NCI-H2029 (cell line): ENCODE results near the gene DNAH3.
"Not testable (repeated sequence)": the region's sequence is repeated elsewhere in the genome, so short reads cannot be mapped to it uniquely, and the experiment has no call there.

Experiments
- DNase-seq: peaks from one replicate; lab custom pipeline; 2025; lab: John Stamatoyannopoulos, UW

Gene DNAH3

DNA sequence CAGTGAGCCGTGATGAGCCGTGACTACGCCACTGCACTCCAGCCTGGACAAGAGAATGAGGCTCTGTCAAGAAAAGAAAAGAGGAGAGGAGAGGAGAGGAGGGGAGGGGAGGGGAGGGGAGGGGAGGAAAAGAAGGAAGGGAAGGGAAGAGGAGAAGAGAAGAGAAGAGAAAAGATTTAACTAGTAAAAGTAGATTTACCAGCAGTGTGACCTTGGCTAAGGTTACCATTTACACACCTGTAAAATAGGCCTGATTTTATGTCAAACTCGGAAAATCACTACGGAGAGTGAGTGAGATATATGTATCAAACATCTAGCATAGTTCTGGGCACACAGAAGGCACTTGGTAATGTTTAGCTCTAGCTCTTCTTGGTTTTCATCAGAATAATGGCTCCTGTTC is 140.8 kb downstream of the DNAH3 start:
- no peak for DNase-seq

DNA sequence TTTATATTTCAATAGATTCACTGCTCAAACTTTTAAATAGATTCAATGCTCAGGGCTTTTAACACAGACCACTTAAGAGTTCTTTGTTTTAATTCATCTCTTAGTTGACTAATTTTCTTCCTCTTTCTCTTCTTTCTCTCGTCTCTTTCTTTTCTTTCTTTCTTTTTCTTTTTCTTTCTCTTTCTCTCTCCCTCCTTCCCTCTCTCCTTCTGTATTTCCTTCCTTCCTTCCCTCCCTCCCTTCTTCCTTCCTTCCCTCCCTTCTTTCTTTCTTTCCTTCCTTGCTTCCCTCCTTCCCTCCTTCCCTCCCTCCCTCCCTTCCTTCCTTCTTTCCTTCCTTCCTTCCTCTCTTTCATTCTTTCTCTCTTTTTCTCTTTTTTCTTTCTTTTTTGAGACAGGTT is 145.6 kb downstream of the DNAH3 start:
- DNase-seq: no peak

DNA sequence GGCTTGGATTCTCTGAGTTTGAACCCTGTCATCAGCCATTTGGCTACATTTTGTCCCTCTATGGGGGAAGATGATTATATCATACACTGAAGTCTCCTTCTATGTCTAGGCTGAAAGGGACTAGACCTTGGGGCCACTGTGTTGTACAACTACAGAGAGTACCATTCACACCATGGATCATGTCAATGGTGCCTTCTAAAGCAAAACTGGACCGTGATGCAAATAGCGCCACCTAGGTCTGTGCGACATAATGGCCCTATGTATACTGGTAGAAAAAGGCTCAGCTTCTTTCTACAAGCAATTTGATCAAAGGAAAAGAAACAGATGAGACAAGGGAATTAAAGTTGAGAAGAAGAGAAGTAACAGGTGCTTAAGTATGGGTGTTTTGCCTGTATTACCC is 149.4 kb downstream of the DNAH3 start:
- no peak for DNase-seq

DNA sequence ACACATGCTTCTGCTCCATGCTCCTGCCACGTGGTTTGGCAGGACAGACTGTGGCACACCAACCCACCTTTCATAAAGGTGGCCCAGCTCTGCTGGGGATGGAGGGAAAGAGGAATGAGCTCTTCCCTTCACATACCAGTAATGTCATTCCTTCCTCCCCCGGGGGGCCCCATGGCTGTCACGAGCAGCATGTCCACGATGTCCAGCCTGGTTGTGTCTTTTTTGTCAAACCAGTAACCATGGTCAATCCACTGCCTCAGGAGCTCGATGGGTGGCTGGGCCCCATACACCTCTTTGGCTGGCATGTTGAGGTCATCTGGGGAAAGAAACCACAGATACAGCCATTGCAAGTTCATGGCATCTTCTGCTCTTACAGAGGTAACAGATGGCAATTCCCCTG is 153.5 kb downstream of the DNAH3 start:
- DNase-seq: no peak

DNA sequence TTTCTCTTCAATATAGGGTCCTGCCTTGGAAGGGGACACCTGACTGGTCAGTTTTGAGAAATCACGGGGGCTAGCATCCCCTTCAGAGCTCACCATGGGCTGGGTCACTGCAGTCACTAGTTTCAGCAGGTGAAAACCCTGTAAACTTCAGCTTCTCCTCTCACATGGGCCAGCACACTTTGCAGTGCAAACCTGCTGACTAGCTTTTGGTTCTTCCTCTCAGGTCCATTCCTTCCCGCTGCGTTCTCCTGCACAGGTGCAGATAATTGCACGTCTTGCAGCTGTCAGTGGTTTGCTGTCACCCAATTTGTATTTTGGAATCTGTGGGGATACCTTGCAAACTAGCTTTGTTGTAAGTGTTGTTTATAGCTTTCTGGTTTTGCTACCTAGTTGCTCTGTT is 154.9 kb downstream of the DNAH3 start:
- no peak for DNase-seq

DNA sequence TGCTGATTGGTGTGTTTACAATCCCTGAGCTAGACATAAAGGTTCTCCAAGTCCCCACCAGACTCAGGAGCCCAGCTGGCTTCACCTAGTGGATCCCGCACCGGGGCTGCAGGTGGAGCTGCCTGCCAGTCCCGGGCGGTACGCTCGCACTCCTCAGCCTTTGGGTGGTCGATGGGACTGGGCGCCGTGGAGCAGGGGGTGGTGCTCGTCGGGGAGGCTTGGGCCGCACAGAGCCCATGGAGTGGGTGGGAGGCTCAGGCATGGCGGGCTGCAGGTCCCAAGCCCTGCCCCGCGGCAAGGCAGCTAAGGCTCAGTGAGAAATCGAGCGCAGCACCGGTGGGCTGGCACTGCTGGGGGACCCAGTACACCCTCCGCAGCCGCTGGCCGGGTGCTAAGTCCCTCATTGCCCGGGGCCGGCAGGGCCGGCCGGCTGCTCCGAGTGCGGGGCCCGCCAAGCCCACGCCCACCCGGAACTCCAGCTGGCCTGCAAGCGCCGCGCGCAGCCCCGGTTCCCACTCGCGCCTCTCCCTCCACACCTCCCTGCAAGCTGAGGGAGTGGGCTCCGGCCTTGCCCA is 161.1 kb downstream of the DNAH3 start:
- not testable (repeated sequence) for DNase-seq

DNA sequence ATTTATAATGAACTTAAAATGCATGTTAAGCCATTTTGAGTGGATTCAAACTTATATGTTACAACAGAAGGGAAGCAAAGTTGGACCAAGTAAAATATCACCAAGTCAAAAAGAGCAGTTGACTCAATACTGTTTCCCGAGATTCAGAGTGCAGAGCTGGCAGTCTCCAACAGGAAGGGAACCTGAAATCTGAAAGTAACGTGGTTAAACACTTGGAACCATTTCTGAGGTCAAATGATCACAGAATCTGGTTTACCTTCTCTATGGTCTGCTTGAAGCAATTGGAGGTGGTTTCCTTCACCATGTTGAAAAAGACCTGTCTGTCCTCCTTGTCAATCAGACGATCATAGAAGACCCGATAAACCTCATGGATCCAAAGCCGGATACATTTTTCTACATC is 163.6 kb downstream of the DNAH3 start:
- no peak for DNase-seq

DNA sequence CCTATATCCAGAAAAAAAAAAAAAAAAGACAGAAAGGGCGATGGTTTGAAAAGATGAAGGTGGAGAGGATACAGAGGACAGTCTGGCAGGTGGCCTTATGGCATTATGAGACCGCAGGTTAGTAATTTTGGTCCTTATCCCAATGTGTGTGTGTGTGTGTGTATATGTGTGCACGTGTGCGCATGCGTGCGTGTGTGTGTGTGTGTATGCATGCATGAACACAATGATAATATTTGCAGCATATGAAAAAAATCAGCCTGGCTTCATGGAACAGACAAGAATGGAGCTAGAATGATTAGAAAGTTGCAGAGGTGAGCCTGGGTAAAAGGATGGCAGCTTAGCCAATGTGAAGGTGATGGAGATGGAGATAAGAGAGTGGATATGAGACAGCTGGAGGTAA is 166.6 kb downstream of the DNAH3 start:
- DNase-seq: no peak

DNA sequence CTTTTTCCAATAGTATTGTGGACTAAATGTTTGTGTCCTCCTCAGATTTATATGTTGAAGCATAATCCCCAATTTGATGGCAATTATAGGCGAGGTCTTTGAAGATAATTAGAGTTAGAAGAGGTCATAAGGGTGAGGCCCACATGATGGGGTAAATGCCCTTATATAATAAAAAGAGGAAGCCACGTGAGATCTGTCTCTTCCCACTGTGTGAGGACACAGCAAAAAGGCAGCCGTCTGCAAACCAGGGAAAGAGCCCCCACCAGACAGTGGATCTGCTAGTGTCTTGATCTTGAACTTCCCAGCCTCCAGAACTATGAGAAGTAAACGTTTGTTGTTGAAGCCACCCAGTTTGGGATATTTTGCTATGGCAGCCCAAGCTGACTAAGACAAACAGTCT is 174.1 kb downstream of the DNAH3 start:
- DNase-seq: no peak

DNA sequence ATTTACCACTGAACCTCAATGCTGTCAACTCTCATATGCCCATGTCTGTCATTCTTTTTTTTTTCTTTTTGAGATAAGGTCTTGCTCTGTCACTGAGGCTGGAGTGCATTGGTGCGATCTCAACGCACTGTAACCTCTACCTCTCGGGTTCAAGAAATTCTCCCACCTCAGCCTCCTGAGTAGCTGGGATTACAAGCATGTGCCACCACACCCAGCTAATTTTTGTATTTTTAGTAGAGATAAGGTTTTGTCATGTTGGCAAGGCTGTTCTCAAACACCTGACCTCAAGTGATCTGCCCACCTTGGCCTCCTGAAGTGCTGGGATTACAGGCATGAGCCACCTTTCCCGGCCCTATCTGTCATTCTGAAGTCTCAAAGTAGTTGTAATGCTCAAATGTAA is 177.4 kb downstream of the DNAH3 start:
- not testable (repeated sequence) for DNase-seq

DNA sequence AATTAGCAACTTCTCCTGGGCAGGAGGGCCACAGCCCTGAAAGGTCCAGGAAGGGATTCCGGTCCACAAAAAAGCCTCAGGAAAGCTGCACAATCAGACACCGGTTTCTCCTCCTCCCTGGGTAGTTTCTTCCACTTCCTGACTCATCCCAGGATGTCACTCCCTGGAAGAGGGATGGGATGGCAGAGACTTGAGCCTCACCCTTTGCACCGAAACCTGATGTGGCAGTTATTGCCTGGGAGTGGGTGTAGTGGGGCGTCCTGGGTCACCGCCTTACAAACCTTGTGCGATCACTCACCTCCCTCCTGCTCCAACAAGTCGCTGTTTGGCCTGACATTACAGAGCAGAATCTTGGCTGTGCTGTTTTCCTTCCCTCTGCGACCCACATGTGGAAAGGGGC is 179.2 kb downstream of the DNAH3 start:
- DNase-seq: no peak

DNA sequence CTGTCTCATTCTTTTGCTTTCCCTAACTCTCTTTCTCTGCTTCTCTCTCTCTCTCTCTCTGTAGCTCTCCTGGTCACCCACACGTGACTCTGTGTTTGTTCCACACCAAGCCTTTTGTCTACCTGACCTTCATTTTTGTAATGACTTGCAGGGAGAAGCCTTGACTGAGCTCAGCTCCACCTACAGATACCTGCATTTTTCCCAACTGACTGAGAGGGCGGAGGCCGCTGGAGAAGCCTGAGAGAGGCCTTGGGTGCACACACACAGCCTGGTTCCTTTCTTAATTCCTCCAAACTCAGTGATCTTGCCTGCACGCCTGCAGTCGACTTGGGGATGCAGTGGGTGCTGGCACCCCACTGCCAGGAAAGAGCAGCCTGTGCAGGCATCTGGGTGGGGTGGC is 181.3 kb downstream of the DNAH3 start:
- DNase-seq: no peak

DNA sequence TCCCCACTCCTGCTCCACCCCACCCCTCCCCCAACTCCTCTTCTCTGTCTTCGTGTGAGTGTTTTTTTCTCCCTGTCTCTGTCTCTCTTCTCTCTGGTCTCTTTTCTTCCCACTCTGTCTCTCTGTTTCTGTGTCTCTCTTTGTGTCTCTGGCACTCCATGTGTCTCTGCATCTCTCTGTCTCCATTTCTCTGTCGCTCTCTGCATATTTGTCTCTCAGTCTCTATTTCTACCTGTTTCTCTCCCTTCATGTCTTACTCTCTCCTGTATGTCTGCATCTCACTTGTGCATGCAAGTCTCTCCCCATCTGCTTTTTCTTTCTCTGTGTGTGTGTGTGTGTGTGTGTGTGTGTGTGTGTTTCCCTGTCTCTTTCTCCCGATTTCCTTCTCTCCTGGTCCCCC is 181.9 kb downstream of the DNAH3 start:
- no peak for DNase-seq

DNA sequence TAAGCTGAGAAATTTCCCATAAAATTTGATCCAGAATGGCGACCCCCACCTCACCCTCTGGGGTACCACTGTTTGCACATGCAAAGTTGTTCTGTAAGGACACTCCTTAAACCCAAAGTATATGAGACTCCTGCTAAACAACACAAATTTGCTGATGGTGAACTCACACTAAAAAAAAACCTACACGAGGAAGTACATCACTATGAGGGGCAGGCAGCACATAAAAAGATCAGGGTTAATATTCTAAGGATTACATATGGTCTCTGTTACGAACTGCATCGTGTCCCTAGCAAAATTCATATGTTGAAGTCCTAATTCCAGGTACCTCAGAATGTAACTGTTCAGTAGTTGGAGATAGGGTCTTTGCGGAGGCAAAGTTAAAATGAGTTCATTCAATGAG is 189.7 kb downstream of the DNAH3 start:
- DNase-seq: no peak

DNA sequence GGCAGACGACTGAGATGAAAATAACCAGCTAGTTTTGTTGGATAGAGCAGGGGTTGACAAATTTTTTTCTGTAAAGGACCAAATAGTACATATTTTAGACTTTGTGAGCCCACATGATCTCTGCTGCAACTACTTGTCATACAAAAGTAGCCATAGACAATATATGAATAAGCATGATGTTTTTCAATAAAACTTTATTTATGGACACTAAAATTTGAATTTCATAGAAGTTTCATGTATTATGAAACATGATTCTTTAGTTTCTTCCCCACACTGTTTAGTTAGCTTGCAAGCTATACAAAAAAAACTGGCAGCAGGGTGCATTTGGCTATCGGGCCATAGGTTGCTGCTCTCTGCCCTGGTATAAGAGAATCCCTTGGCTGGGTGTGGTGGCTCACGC is 193.5 kb downstream of the DNAH3 start:
- DNase-seq: no peak

DNA sequence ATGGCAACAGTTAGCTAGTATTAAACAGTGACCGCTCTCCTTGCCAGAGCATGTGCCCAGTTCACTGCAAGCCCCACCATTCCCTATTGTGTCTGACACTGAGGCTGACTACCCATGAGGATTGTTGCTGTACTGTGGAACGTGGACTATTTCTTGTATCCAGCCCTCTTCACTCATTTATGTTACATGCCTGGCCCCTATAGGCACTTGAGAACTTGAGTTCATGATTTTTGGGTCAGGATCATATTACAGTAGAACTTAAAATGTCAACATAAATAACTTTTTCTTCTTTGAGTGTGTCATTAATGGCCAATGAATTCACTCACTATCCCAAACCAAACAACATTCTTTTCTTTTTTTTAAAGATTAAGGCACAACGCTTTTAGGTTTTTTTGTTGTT is 194.3 kb downstream of the DNAH3 start:
- no peak for DNase-seq

DNA sequence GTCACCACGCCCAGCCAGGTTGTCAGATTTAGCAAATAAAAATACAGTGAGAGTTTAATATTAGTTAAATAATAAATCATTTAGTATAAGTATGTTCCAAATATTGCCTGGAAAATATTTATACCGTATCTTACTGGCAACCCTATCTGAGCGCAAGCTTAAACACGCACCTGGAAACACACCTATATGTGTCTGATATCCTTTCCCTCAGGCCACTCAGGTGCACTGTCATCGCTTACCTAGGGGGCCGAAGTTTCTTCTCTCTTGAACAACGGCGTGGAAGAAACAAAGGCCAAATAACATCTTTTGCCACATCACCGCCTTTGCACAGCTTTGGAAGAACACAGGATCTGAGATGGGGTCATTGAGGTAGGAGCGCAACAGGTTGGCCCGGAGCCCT is 196.1 kb downstream of the DNAH3 start:
- DNase-seq: no peak

DNA sequence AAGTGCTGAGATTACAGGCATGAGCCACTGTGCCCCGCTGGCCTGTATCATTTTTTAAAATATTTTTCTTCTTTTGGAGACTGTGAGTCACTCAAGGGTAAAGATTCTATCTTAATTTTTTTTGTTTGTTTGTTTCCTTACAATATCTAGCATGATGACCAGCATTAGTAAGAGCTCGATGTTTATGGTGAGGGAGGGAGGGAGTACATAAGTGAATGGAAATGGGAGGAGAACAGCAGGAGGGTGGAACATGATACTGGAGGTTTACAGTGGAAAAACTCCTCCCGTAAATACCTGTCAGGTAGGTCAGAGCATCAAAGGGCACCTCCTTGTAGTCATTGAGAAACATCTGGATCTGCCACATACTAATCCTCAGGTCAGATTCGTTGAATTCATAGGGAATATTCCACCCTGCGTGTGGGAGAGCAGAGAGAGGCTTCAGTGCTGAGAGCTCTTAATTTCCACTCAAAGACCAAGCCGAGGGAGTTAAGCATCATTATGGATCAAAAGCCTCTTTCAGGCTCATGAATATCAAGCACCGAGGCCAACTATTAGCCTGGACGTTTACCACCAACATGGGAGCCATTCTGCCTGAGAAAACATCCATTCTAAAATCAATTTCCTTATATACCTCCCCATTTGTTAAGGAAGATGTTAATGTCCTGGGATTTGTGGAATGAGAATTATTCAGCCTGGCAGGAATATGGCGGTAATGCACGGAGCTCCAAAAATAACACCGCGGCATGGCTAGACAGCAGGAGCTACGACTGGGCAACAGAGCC is 198.3 kb downstream of the DNAH3 start:
- no peak for DNase-seq

DNA sequence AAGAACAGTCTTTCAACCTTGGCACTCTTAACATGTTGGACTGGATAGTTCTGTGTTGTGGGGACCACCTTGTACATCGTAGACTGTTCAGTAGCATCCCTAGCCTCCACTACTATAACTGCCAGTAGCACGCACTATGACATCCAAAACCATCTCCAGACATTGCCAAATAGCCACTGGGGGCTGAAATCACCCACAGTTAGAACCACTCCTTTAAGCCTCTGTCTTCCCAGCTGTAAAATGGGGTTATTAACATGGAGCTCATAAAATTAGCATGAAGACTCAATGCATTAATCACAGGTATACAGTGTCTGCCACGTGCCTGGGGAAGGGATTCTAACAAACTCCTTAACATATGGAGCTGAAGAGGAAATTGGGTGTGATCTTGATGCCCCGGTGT is 200.4 kb downstream of the DNAH3 start:
- no peak for DNase-seq

DNA sequence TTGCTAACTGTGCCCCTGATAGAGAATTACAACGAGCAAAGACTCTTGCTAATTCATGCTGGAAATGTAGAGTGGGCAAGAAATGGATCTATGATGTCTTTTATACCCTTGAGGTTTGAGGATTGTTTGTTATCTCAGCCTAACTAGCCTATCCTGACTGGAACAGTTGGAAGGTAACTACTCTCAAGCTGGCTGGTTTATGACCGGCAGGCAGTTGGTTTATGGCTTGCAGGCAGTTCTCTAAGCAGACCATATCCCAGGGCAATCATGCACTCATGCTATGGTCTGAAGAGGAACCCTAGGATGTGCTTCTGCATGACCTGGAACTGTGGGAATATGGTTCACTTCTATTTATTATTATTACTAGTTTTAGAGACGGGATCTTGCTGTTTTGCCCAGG is 201.0 kb downstream of the DNAH3 start:
- no peak for DNase-seq

DNA sequence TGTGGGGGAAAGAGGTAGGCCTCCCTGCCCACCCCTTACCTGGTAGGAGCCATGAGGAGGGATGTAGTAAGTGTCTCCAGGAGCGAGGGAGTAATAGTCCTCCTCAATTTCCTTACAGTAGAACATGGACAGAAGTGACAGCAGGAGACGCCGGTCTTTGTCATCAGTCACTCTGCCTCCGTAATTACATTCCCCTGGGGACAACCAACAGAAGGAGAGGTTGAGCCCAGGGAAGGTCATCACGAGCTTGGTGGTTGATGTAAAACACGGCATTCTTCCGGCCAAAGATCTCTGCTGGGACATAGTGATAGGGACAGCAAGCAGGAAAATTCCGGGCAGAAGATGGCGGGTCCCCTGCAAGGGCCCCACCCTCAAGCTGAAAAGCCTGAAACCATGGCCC is 202.2 kb downstream of the DNAH3 start:
- no peak for DNase-seq

DNA sequence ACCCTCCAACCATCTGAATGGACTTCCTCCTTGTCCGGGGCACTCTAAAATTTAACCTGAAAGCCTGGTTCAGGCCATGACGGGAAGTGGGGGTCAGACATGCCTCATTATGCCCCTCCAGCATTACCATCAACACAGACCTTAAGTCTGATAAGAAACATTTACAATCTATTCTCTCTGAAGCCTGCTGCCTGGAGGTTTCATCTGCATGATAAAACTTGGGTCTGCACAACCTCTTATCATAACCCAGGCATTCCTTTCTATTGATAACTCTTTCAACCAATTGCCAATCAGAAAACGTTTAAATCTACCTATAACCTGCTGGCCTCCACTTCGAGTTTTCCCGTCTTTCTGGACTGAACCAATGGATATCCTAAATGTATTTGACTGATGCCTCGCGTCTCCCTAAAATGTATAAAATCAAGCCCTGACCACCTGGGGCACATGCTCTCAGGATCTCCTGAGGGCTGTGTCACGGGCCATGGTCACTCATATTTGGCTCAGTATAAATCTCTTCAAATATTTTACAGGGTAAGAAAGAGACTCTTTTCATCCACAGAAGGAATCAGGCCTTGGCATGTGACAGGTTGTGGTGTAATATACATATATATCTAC is 204.5 kb downstream of the DNAH3 start:
- DNase-seq: no peak

DNA sequence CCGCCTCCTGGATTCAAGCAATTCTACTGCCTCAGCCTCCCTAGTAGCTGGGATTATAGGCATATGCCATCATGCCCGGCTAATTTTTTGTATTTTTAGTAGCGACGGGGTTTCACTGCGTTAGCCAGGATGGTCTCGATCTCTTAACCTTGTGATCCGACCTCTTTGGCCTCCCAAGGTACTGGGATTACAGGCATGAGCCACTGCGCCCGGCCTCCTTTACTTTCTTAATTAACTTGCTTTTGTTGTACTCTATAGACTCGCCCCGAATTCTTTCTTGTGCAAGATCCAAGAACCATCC is 205.1 kb downstream of the DNAH3 start:
- not testable (repeated sequence) for DNase-seq
